ENCODE measurements around the gene CDHR2.

CDHR2 gene

DNA sequence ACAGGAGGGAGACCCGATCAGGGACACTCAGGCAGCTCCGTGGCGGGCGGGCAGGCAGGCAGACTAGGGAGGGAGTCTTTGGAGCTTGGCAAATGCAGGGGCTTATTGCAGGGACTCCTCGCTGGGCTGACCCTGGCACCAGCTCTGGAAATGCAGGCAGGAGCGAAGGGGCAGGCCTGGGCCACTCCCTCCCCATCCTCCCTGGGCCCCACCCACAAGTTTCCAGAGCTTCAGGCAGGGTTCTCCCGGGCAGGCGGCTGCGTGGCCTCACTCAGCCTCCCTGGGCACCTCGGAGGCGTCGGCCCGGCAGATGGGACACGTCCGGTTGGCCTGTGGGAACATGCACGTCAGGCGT is 20.4 kb upstream of the CDHR2 start:
- DNase-seq: no peak

DNA sequence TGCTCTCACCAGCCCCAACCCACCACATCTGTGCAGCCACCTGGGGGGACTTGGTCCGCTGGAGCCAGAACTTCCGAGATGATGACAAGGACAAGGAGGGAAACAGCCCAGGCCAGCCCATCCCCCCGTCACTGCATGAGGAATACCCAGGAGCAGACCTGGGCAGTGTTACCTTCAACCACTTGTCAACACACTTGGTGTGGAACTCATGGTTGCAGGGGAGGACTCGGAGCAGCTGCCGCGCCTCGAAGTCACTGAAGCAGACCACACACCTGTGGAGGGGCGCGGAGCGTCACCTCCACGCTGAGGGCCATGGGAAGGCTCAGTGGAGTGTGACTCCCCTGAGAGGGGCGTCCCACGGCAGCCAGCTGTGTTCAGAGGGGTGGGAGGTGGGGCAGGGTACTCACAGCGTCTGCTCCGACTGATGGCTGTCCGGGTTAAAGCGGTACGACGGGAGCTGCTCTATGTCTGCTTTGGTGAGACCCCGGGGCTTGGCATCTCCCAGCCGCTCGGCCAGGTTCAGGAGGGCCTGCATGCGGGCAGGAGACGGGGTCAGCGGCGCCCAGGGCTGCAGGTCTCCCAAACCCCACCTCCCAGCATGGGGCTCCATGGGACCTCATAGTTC is 19.9 kb upstream of the CDHR2 start:
- no peak for DNase-seq

DNA sequence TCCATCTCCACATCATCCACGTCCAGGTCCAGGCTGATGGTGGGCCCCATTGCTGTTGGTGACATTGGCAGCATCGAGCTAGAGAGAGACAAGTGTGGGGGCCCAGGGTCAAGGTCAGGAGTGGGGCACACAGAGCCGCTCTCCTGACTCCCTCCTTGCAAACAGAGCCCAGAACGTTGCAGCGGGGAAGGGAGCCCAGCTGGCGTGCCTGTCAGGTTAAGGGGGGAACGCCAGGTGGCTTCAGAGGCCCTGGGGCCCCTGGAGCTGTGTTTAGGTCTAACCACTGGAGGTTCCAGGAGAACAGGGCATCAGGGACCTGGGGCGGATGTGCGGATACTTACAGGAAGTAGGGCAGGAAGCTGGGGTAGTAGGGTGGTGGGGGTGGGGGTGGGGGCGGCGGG is 19.4 kb upstream of the CDHR2 start:
- DNase-seq: peak; percentile 57

DNA sequence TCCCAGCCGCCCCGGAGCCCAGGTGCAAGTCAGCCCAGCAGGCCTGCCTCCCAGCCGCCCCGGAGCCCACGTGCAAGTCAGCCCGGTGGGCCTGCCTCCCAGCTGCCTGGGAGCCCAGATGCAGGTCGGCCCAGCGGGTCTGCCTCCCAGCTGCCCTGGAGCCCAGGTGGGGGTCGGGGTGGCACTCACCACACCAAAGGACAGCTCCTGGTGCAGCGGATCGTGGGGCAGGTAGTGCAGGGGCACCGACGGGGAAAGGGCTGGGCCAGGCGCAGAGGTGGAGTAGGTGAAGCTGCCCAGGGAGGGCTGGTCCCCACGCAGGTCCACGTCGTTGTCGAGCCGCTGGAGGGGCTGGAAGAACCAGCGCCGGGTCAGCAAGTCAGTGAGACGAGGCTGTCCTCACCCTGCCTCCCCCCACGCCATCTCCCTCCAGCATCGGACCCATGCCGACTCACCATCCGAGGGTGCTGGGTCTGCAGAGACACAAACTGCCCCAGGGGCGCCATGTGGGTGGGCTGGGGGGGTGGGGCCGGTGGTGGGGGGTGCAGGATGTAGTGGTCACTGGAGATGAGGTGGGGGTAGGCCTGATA is 18.7 kb upstream of the CDHR2 start:
- DNase-seq: no peak

DNA sequence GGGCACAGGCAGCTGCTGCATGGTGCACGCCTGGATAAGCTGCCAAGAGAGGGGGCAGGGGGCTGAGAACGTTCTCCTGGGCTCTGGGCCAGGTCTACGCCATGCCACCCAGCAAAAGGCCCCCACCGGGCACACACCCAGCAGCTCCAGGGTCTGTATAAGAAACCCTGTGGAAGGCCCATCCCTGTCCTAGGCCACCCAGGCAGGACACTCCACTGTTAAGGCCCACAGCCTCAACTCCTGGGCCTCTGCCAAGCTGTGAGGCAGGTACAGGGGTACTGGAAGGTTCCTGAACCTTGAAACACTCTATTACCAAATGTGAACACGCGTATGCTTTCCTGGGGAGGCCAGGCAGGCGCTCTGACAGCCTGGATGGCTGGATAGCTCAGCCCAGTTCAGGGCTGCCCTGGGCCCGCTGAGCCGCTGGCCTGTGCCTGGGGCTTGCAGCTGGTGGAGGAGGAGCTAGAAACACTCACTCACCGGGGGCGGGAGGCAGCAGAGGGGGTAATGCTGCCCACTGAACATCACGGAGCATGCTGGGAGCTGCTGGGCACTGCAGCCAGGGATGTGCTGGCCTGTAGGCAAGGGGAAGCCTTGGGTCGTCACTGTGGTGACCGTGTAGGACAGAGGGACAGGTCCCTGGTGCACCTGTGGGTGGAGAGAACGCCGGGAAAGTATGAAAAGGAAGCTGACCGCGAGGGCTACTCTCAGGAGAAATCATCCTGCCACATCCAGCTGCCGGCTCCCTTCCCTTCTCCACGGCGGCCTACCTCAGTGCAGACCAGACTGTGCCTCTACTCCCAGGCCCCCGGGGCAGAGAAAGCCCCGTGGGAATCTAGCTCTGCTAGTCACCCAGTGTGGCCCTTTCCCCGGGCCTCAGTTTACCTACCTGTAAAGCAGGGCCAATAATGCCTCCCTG is 17.9 kb upstream of the CDHR2 start:
- DNase-seq: no peak

DNA sequence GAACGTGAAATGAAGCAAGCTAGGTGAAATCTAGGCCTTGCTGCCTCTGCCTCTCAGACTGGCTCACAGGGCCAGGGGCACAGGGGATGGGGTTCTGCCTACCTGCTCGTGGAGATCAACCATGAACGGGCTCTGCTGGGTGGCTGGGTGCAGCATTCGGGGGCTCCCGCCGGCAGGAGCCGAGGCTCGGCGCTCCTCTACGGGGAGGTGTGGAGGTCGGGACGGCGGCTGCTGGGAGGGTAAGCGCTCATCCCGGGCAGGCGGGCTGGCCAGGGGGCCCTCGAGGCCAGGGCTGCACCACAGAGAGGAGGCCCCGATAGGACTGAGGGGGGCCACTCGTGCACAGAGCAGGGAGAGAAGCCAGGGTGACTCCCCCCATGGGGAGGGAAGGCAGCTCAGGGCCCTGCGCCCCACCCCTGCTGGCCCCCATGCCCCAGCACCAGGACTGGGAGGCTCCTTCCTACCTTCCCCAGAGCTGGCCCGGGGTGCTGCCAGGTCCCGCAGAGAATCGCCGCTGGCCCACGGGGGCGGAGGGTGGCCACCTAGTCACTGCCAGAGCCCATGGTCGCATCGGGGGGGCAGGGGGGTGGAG is 17.1 kb upstream of the CDHR2 start:
- no peak for DNase-seq

DNA sequence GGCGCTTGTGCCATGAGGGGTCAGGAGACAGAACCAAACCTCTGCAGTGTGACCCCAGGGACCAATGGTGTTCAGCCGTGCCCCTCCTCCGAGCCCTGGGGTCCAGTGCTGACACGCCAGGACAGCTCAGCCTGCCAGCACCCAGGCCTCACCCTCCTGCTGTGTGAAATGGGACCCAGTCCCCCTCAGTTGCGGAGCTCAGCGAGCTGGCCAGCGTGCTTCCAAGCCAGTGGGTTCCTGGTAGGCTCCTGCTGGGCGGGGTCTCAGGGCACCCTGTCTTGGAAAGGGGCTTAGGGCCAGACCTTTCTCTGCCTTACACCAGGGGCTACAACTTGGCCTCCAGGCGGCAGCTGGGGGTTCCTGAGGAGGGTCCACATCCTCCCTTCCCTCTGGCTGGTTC is 16.3 kb upstream of the CDHR2 start:
- DNase-seq: no peak

DNA sequence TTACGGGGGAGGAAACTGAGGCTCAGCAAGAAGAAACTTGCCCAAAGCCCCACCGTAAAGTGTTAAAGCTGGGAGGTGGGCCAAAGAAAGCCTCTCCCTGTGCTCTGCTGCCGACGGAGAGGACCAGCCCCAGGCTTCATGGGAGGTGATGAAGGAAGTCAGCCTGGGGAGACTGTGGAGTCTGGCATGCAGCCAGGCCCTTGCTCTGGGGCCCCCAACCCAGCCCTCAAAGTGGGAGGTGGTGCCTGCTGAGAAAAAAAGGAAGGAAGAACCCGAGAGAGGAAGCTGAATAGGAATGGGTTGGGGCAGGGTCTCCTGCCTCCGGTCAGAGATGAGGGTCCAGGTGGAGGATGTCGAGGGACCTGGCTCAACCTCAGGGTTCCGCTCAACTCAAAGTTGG is 15.8 kb upstream of the CDHR2 start:
- no peak for DNase-seq

DNA sequence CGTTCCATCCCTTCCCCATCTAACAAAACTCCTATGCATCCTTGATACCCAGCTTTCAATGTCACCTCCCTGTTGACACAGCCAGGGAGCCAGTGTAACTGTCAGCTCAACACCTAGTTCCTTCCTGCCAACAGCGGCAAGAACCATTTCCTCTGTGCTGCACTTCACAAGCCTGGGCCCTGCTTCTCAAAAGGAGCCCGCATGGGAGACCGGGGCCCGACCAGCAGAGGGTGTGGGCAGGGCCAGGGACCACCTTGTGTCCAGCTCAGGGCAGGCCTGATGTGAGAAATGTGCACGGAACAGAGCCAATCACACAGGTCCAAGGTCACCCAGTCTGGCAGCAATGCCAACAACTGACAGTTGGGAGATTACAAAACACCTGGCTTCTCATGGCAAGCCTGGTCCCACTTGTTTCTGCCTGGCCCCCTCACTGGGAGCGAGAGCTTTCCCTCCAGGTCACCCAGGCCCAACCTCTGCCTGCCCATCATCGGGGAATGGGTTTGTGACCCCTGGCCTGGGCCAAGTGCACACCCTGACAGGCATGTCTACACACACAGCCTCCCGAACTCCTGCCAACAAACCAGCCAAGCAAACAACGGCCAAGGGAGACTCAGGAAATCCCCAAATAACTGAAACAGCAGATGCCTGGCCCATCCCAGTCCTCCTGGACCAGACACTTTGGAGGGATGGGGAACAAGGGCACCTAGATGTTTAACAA is 15.1 kb upstream of the CDHR2 start:
- no peak for DNase-seq

DNA sequence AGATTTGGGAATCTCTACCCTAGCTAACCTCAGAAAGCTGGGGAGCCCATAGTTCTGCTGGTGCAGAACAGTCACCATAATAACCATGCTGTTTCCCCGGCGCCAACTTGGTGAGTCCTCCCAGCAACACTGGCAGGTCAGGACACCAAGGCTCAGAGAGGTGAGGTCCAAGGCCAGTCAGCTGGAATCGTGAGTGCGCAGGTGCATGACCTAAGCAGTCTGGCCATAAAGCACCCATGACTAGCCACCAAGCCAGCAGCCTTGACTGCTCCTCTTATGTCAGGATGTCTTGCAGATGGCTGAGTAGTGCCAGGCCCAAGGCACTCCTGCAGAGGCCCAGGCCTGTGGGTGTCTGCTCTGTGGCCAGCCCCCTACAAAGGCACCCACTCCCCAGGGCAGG is 14.5 kb upstream of the CDHR2 start:
- no peak for DNase-seq

DNA sequence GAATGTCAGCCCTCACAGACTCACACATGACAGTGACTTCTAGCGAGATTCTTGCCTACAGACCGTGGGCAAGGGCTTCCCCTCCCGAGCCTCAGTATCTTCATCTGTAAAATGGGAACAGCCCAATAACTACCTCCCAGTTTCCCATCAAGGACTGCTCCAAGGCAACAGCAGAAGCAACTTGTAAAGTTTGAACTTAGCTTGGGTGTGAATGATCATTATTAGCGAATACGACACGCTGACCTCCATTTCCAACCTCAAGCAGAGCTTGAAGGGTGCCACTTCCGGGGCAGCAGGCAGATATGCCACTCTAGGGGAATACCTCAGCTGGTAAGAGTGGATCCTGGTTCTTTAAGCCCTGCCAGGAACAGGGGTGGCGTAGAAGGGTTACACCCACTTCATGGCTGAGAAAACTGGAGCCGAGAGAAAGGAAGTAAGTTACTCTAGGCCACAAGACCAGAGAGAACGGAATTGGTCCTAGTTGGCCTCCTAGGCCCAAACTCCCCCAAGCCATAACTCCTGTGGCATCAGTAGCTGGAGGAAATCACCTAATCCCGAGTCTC is 14.0 kb upstream of the CDHR2 start:
- no peak for DNase-seq

DNA sequence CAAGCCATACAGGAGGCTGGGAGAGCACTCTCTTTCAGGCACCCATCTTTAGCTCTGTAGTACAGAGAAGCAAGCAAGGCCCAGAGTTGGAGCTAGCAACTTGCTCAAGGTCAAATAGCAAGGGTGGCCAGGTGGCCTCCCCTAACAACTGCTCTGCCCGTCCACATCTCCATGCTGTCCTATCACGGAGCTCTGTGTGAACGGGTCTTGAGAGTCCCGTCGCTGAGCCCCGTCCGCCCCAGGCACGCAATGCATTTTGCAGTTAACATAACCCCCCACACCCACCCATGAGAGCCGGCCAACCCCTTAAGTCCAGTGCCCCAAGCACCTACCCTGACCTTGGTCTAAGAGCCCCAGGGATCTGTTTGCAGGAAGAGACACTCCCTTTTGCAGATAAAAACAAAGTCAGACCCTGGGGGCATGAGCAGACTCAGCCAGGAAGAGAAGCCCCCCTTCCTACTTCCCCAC is 13.4 kb upstream of the CDHR2 start:
- no peak for DNase-seq

DNA sequence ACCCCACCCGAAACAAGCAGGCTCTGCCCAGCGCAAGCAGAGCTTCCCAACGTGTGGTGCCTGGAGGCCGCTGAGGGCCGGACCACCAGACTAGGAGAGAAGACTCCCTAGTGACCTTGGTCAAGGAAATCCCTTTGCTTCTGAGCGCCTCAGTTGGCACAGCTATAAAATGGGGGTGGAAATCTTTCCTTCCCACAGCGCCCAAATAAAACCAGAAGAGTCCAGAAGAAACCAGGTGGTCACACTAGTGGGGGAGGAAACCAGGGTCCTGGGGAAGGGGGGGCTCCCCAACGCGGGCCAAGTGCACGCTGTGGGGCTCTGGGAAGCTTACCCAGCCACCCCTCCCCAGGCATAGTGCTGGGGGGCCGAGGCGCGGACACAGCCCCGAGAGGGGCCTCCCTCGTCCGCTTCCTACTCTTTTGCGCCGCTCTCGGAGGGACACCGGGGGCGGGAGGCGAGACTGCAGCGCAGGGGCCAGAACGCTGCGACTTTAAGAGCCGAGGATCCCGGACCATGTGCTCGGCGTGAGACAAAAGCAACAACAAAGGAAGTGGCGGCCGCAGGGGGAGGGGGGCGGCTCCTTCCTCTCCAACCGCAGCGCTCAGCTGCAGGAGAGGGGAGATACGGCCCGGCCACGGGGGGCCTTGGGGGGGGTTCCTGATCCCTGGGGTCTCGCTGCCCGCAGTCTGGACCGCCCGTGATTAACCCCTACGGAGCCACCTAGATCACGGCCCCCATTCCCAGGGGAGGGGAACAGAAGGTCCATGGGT is 12.8 kb upstream of the CDHR2 start:
- DNase-seq: peak; percentile 83

DNA sequence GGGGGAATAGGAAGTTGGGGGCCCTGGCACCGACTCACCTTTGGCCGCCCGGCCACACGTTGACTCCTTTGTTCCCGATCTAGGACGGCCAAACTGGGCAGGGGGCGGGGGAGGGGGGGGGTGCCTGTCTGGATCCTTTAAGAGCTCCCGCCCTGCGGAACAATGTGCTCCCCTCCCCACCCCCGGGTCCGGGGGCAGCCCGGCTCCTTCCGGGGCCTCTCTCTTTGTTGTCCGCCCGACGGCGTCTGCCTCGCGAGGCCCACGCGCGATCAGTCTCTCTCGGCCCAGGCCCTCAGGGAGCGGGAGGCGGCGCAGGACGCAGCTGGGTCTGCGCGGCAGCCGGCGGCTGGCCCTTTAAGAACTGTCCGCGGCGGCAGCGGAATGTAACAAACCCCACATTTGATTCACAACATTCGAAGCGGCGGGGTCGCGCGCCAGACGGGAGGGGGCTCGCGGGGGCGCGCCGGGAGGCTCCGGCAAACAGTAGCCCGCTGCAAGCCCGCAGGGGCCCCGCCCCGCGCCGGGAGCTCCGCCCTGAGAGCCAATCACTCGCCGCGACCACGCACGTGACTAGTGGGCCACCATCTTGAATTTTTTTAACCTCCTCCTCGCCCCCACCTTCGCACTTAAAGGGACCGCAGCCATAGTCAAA is 12.1 kb upstream of the CDHR2 start, which contains the start of gene RNF44:
RNF44 (minus strand) TSS at position 501 of the 652 bp plus-strand sequence. CDS start 4,930 bp downstream, outside the sequence.
- peak; percentile 96 for DNase-seq

DNA sequence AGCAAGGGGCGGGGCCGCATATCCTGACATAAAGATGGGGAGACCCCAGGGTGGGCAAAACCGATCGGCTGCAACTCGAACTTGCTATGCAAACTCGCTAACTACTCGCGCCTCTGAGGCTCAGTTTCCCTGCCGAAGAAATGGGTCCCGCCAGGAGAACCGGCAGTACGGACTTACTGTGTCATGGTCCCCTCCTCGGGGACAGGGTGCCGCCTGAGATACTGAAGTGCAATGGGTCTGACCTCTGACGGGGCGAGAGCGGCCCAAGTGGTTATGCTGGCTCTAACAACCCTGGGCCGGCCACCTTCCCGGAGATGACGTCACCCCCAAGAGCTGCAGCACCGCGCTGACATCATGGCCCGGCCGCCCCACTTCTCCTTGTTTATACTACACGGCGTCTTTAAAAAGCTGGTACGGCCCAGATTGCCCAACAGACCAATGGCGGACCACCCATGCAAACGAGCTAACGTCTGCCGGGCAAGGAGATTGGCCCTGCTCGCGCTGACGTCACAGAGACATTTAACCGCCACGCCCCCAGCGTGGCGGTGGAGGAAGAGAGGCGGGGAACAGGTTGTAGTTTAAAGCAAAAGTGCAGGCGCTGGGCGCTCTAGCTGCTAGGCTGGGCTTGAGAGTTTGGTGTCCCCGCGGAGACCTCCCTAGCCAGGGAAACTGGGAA is 11.4 kb upstream of the CDHR2 start:
- peak; percentile 94 for DNase-seq

DNA sequence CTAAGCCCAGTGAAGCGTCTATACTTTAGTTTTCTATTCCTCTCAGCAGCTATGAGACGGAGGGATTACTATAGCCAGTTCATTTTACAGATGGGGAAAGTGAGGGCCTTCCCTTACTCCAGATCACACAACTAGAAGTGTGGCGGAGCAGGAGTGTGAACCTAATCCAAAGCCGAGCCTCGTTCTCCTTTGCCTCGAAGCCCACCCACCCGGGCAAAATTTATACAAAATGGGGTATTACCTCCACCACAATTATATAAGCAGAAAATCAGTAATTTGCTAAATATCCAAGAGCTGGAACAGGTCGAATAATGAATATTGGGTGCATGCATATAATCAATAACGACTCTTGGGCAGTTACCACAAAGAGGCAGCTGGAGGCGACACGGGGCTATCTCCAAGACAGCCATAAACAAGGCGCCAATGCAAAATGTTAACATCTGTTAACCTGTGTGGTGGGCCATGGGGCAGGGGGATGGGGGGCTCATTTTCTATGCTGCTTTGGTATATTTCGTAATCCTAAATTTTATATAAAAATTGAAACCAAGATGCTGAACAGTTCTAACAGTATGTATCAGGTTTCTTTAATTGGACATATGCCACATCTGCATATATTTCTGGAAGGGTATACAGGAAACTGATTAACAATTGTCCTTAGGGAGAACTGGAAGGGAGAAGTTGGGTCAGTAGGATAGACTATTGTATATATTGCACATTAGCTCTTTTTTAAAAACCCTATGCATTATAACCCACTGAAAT is 10.7 kb upstream of the CDHR2 start:
- no peak for DNase-seq

DNA sequence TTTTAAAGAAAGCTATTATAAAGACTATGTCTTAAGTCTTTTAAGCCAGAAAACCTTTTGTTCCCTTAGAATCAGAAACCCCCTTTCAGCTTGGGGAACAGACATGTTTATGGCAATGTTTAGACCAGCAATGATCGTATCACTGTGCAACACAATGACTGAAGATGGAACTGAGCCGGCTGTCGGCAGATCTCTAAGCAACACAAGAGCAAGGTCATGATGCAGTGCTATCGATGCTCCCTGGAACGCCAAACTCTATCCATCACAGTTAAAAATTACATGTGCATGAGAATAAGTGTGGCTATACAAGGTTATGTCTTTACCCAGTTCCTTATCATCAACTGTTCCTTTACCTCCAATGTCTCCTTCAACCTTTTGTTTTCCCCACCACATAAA is 10.2 kb upstream of the CDHR2 start:
- DNase-seq: no peak

DNA sequence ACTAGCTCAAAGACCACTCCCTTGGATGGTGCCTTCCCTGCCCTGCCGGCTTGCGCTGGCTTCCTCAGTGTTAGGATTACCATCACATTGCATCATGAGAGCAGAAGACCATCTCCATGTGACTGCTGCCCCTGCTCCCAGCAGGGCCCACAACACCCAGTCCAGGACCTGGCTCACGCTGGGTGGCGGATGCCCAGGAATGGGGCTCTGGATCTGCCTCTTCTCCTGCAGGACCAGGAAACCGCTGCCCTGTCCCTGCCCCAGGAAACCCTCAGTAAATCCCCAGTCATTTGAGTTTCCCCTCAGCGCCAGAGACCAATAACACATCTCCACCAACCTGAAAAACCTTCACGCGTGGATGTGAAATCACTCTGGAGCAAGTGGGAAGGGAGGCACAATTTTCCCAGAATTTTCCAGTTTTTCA is 8.7 kb upstream of the CDHR2 start:
- DNase-seq: no peak

DNA sequence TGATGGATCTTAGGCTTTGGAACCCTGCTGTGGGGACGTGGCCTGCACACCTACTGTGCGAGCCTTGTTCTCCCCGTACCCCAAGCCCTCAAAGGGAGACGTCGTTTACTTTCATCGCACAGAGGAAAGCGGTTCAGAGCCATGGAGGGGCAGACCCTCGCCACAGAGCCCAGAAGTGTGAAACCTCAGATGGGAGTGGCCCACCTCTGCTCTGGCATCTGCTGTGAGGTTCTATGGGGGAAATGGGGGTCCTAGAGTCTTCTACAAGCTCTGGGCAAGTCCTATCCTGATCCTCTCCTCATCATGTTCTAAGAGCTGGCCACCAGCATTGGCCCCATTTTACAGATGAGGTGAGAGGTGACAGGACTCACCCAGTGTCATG is 8.2 kb upstream of the CDHR2 start:
- no peak for DNase-seq
